ENCODE data around the gene MRTO4.
"Not testable (repeated sequence)": the region's sequence is repeated elsewhere in the genome, so short reads cannot be mapped to it uniquely, and the experiment has no call there.

- TF ChIP-seq POLR2A (IDR thresholded peaks at IDR 0.05); CTCF (IDR thresholded peaks at IDR 0.05 in 8 of 11, conservative IDR thresholded peaks at IDR 0.05 in 3 of 11); POLR2AphosphoS5 (IDR thresholded peaks at IDR 0.05): not testable (repeated sequence)
Measured at GRCh38 chr1:19216585-19216984, 35.0 kb upstream of the MRTO4 start.

Data from spleen (tissue), 7 donors.